Right cardiac atrium (tissue), 5 donors: ENCODE measurements around the gene RBM3. TPM values are rescaled to one million over a fixed set of nuclear protein-coding genes. Genes with fewer than 3 reads are reported as not detected.
A peak's percentile ranks its signal among the peaks of the same experiment; 100 is the strongest.

Source experiments
- ATAC-seq, 2 donors: fragments of 200-7000 bp; cut with Tn5 transposase; one replicate each; pipeline versions ENCODE4 v1.8.0 to v1.9.1; 2020; ENCODE audit warnings: moderate library complexity in 2 of 2, mild to moderate bottlenecking in 1 of 2
- DNase-seq, 3 donors: peaks; one replicate each; pipeline ENCODE4 v3.0.0-alpha.2; 2020
- H3K27ac ChIP-seq: one replicate; pipeline ENCODE4 v1.5.1; 2013; ENCODE audit warnings: mild to moderate bottlenecking, low read length, control low read depth, moderate library complexity
- H3K27me3 ChIP-seq: one replicate; pipeline ENCODE4 v1.6.1; 2013; ENCODE audit not compliant: control insufficient read depth, insufficient read depth
- H3K4me1 ChIP-seq: one replicate; pipeline ENCODE4 v1.6.1; 2013; ENCODE audit warnings: low read length; ENCODE audit not compliant: control insufficient read depth, insufficient read depth
- H3K4me3 ChIP-seq: one replicate; pipeline ENCODE4 v1.5.1; 2013; ENCODE audit warnings: low read length, control low read depth
- H3K9me3 ChIP-seq: one replicate; pipeline ENCODE4 v1.6.1; 2013; ENCODE audit warnings: low read length; ENCODE audit not compliant: control insufficient read depth
- WGBS: extraction: QIAGEN DNeasy Blood & Tissue Kit; methylation state at CpG from one replicate; pipeline ENCODE4 v1.1.7; 2013; 5-methylcytosine and 5-hydroxymethylcytosine counted together
- intact Hi-C, 4 donors: fragments of 100-400 bp; cut with DNase I; formaldehyde crosslinking; loops; one replicate each; pipeline versions ENCODE4 v1.11.0 to v1.14.0; 2022 to 2023
- polyA plus RNA-seq: library from polyadenylated mRNA; stranded (reverse); fragments of 200-250 nt; gene quantifications from one replicate; pipeline ENCODE4 v1.2.3, GENCODE V29; 2013
- total RNA-seq, 4 donors: library from RNA; stranded (reverse); fragmentation: NEBNext Ultra II Directional; extraction: Animal tissue kit (Norgen Biotek cat#: 25700); gene quantifications; one replicate each; pipeline ENCODE4 v1.2.1, GENCODE V29; 2021
- donor health status: healthy with polysubstance abuse.
- donor health status: DM: no; HTN: yes; CAD: no.
- donor health status: DM: no; HTN: no; CAD: no.
- donor health status: DM: no; HTN: yes; CAD: no; lungs with severe emphysema.
- donor health status: DM: yes; HTN: yes; CAD: no.

Gene RBM3
- total and polyA plus RNA-seq, 5 donors, result 71.4 to 221 (median 123) TPM

DNA sequence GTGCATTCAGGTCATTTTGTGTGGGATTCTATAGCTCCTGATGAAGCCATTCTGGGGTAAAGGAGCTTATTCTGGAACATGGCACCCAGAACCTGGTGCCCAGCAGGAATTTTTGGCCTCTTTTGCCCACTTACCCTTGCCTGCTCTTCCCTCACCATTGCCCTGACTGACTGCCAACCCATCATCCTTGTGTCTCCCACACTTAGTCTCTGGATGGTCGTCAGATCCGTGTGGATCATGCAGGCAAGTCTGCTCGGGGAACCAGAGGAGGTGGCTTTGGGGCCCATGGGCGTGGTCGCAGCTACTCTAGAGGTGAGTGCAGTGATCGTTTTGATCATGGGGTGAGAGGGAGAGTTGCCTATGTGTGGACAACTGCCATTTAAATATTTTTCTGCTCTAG lies 1.8 kb downstream of the RBM3 start:
- Histone ChIP-seq H3K4me1 (peaks cover 5% of the 10 kb centered on the region), H3K27me3 (no peaks in the 10 kb centered on the region), H3K9me3 (no peaks in the 10 kb centered on the region), H3K4me3 (no peak overlapping the region), H3K27ac (peak overlapping the region; percentile 58)
- intact Hi-C loops, result no loop called here
- DNase-seq, result no peak
- ATAC-seq, result no peak
- WGBS, result 61% methylated on average over 6 of the region's 6 CpGs

DNA sequence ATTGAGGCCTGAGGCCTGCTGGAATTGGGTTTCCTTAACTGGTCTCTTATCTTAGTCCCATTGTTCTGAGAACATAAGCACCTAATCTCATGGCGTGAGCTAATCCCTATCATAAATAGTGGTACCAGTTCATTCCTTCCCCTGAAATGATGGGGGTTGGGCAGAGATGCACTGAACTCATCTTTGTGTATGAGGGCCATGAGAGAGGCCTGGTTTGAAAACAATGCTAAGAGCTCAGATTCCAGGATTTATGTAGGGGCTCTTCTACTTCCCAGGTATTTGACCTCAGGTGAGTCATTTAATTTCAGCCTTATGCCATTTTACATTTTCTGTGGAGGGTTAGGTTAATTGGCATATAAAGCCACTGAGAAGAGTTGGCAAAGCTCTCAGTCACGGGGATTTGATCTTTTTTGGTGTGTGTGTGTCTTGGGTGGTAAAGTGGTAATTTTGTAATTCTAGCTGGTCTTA lies 4.4 kb downstream of the RBM3 start:
- WGBS, result 63% methylated on average over 2 of the region's 2 CpGs
- intact Hi-C loops, result no loop called here
- DNase-seq (no peak), ATAC-seq (no peak)
- peaks cover 5% of the 10 kb centered on the region for H3K4me1 ChIP-seq
- H3K9me3 ChIP-seq, result no peaks in the 10 kb centered on the region
- no peak overlapping the region for H3K27ac ChIP-seq
- no peak overlapping the region for H3K4me3 ChIP-seq
- no peaks in the 10 kb centered on the region for H3K27me3 ChIP-seq

DNA sequence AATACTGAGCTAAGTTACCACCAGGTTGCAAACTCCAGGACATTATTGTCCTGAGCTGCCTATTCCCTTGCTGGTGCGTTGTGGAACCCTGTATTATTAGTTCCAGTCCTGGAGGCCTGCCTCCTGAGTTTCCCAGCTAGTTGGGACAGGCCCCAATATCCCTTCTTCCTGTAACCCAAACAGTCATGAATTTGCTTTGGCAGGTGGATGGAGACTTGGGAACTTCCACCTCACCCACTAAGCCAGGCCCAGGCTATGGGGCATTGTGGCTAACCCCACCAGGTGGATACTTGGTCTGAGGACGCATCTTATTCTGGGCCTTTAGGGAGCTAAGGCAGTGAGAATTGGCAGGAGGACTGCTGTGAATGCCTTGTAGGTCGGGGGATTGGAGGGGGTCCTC lies 5.0 kb downstream of the RBM3 start:
- DNase-seq (no peak), ATAC-seq (no peak)
- no peaks in the 10 kb centered on the region for H3K9me3 ChIP-seq
- WGBS, result 73% methylated on average over 3 of the region's 3 CpGs
- no peak overlapping the region for H3K27ac ChIP-seq
- peaks cover 5% of the 10 kb centered on the region for H3K4me1 ChIP-seq
- intact Hi-C loops, result no loop called here
- H3K4me3 ChIP-seq, result no peak overlapping the region
- H3K27me3 ChIP-seq, result no peaks in the 10 kb centered on the region

DNA sequence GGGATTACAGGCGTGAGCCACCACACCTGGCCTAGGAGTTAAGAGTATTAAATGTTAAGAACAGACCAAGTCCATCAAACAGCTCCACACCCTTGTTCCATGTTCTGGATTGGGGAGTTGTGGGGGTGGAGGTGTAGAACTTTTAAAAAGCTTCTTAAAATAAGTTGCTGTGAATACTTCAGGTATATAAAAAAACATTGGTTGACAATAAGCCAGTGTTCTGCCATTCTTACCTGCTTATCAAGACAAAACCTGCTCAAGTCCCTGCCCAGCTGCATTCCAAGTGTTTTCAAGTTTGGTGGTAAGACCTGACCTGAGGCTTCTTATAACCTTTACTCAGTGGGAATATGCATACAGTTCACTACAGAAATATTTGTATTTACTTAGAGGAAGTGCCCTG lies 6.4 kb downstream of the RBM3 start:
- 94% methylated on average over 1 of the region's 1 CpG for WGBS
- Histone ChIP-seq H3K4me3 (no peak overlapping the region), H3K9me3 (no peaks in the 10 kb centered on the region), H3K27me3 (no peaks in the 10 kb centered on the region), H3K27ac (no peak overlapping the region), H3K4me1 (peaks cover 5% of the 10 kb centered on the region)
- intact Hi-C loops, result no loop called here
- no peak for DNase-seq
- ATAC-seq, result no peak

DNA sequence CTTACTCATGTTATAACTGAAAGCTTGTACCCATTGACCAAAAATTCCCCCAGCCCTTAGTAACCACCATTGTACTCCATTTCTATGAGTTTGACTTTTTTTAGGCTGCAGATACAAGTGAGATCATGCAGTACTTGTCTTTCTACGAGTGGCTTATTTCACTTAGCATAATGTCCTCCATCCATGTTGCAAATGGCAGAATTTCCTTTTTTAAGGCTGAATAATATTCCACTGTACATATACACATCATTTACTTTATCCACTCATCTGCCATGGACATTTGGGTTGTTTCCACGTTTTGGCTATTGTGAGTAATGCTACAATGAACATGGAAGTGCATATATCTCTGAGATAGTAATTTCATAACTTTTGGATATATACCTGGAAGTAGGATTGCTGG lies 10.4 kb downstream of the RBM3 start:
- intact Hi-C loops, result no loop called here
- 55% methylated on average over 2 of the region's 2 CpGs for WGBS
- no peak for ATAC-seq

DNA sequence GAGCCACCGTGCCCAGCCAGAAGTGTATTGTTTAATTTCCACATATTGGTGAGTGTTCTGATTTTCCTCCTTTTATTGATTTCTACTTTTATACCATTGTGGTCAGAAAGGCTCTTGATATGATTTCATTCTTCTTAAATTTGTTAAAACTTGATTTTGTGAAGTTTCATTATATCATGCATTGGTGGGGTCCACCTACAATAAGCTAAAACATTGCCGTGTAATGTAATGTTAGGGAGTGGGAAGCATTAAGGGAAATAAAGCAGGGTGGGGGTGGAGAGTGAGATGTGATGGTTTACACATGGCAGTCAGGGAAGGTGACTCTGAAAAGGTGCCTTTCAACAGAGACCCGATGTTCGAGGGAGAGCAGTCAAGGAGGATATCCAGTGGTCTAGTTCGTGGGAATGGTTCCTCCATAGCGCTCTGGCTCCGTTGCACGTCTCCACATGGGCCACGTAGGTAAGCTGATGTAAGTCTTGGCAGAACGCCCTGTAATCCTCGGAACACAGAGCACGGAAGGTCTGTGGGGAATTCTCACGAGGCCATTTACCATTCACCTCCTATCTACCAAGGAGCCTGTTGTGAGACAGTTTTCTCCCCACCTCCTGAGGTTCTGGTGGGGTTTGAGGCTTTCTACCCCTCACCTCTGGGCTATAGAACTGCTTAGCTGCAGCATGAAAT lies 15.3 kb downstream of the RBM3 start:
- WGBS, result 35% methylated on average over 13 of the region's 13 CpGs
- peak; percentile 19 to 24 for ATAC-seq
- Histone ChIP-seq H3K27ac (peak overlapping the region; percentile 86), H3K27me3 (no peaks in the 10 kb centered on the region), H3K4me1 (peaks cover 2% of the 10 kb centered on the region), H3K4me3 (no peak overlapping the region), H3K9me3 (no peaks in the 10 kb centered on the region)
- no peak for DNase-seq
- intact Hi-C loops, result no loop called here

More for the DNA sequence above, 10.4 kb downstream of the RBM3 start:
- no peak overlapping the region for H3K27ac ChIP-seq
- DNase-seq, result no peak
- no peaks in the 10 kb centered on the region for H3K4me1 ChIP-seq
- H3K4me3 ChIP-seq, result no peak overlapping the region
- H3K27me3 ChIP-seq, result no peaks in the 10 kb centered on the region
- no peaks in the 10 kb centered on the region for H3K9me3 ChIP-seq

DNA sequence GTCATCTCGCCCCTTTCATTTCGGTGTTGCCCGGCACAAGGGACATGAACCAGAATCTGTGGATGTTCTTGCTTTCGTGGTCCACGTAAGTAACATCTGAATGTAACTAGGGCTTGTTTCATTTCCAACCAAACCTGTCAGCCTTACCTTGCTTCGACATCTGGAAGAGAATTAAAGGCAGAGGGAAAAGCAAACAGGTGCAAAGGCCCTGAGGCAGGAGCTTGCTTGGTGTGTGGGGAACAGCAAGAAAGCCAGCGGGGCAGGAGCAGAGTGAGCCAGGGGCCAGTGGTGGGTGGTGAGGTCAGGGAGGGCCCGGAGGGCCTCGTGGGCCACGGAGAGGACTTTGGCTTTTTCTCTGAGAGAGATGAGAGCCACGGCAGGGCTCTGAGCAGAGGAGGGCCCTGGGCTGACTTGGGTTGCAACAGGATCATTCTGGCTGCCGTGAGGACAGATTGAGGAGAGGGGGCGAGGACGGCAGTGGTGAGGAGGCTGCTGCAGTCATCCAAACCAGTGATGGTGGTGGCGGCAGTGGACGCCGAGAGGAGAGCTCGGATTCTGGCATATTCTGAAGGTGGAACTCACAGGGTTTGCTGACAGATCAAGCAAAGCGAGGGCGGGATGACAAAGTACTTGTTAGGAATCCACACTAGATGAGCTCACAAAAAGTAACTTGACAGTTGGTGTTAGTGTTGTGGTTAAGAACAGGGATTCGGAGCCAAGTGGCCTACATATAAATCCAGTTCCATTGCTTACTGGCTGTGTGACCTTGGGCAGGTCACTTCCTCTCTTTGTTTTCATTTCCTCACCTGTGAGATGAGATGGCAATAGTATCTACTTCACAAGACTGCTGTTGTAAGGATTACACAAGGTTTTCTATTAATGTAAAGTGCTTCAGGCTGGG lies 16.2 kb downstream of the RBM3 start:
- 92% methylated on average over 21 of the region's 21 CpGs for WGBS
- Histone ChIP-seq H3K4me3 (no peak overlapping the region), H3K27ac (peak overlapping the region; percentile 86), H3K9me3 (no peaks in the 10 kb centered on the region), H3K4me1 (peaks cover 2% of the 10 kb centered on the region), H3K27me3 (no peaks in the 10 kb centered on the region)
- intact Hi-C loops, result no loop called here
- ATAC-seq, result peak in 1 of 2 donors; percentile 13
- no peak for DNase-seq

DNA sequence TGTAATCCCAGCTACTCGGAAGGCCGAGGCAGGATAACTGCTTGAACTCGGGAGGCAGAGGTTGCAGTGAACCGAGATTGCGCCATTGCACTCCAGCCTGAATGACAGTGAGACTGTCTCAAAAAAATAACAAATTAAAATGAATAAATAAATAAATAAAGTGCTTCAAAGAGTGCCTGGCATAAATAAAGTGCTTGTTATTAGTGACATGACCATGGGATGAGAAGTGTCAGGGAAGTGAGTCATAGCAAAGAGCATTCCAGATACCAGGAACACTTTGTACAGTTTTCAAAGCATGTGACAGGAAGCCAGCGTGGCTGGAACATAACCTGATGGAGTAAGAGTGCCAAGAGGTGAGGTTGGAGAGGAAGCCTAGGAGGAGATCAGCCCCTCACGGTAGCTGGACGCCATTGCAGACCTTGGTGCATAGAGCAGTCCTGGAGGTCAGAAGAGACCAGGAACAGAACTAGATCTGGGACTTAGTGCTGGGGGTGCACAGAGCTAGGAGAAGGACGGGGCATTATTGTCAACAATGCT lies 17.0 kb downstream of the RBM3 start:
- Histone ChIP-seq H3K27ac (peak overlapping the region; percentile 86), H3K9me3 (no peaks in the 10 kb centered on the region), H3K27me3 (no peaks in the 10 kb centered on the region), H3K4me3 (no peak overlapping the region), H3K4me1 (peaks cover 2% of the 10 kb centered on the region)
- peak in 1 of 3 donors; percentile 45 for DNase-seq
- 52% methylated on average over 9 of the region's 9 CpGs for WGBS
- intact Hi-C loops, result no loop called here
- ATAC-seq, result peak; percentile 81 to 91

DNA sequence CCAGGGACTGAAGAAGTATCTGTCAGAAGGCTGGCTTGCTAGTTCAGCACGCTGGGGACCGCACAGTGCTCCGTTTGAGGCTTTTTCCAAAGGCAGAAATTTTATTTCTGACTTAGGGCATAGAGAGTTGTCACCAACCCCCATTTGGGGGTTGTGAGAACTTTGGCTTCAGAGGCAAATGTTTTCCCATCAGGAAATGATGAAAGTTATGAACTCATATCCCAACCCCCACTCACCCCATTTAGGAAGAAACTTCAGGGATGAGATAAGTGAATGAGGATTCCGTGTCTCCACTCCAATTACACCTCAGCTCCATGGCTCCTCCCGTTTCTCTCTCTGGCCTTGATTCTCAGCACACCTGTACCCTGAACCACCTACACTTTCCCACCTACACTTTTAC lies 18.7 kb downstream of the RBM3 start:
- H3K27ac ChIP-seq, result no peak overlapping the region

DNA sequence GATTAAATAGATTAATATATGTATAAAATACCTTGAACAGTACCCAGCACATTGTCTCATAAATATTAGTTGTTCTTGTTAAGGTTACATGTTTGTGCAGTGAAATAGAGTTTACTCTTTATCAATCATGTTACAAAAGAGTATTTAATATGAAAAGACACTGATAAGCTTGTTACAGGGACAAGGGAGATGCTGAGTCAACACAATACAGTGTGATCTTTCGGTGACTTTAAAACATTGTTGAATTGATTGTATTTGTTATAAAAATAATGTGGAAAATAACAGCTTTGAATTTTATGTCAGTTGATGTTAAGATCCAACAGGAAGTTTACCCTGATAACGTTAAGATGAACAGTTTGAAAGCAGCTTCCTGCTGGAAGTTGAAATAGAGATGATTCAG lies 21.6 kb downstream of the RBM3 start:
- H3K9me3 ChIP-seq, result no peaks in the 10 kb centered on the region
- H3K27me3 ChIP-seq, result no peaks in the 10 kb centered on the region
- no peaks in the 10 kb centered on the region for H3K4me1 ChIP-seq
- no peak overlapping the region for H3K27ac ChIP-seq
- H3K4me3 ChIP-seq, result no peak overlapping the region
- DNase-seq (no peak), ATAC-seq (no peak)
- intact Hi-C loops, result no loop called here
- 45% methylated on average over 2 of the region's 2 CpGs for WGBS

More for the DNA sequence above, 18.7 kb downstream of the RBM3 start:
- Histone ChIP-seq H3K9me3 (no peaks in the 10 kb centered on the region), H3K27me3 (no peaks in the 10 kb centered on the region), H3K4me3 (no peak overlapping the region), H3K4me1 (peaks cover 2% of the 10 kb centered on the region)
- ATAC-seq, result no peak
- 58% methylated on average over 5 of the region's 5 CpGs for WGBS
- intact Hi-C loops, result no loop called here
- no peak for DNase-seq
